ENCODE results near the gene HUNK.

DNA sequence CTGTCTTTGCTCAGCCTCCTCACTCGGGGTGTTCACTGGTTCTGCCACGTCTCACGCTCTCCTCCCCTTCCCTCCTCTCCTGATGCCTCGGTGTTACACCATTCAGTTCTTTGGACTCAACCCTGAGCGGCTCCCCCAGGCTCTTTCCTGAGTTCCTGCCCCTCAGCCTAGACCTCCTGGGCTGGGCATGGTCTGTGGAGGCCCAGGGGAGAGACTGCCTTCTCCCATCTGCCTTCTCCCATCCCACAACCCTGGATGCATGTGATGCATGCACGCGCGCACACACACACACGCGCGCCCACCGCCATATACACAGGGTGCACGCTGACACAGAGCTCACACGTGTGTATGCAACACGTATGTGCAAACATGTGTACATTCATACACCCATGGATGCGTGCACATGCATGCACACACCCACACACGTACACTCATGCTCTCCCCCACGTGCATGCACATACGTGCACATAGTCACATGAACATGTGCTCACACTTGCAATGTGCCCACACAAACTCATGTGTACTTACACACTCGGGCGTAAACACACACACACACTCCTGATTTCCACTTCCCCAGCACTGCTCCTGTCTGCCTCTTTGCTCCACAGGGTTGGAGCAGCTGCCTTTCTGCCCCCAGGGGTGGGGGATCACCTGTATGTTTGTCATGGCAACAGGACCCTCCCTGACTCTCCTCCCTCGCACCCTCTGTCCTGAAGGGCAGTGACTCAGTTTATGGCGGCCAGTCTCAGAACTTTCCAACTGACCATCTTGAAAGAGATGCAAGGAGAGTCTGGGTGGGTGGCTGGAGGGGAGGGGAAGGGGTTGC is 59.0 kb downstream of the HUNK start:
- TF ChIP-seq, protein P1, sequence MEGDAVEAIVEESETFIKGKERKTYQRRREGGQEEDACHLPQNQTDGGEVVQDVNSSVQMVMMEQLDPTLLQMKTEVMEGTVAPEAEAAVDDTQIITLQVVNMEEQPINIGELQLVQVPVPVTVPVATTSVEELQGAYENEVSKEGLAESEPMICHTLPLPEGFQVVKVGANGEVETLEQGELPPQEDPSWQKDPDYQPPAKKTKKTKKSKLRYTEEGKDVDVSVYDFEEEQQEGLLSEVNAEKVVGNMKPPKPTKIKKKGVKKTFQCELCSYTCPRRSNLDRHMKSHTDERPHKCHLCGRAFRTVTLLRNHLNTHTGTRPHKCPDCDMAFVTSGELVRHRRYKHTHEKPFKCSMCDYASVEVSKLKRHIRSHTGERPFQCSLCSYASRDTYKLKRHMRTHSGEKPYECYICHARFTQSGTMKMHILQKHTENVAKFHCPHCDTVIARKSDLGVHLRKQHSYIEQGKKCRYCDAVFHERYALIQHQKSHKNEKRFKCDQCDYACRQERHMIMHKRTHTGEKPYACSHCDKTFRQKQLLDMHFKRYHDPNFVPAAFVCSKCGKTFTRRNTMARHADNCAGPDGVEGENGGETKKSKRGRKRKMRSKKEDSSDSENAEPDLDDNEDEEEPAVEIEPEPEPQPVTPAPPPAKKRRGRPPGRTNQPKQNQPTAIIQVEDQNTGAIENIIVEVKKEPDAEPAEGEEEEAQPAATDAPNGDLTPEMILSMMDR (IDR thresholded peaks at IDR 0.05; ENCODE audit: low read depth, low read length, poor library complexity, severe bottlenecking) = no peak
- no peak for TF ChIP-seq EZH2phosphoT487 (IDR thresholded peaks at IDR 0.05; ENCODE audit: borderline replicate concordance, low read length)

Measured in DOHH2 (cell line).